MV-4-11 (cell line): Measurements from ENCODE around the gene RETREG2.

ENCODE experiments used
- DNase-seq: peaks from one replicate; lab custom pipeline; 2025; lab: John Stamatoyannopoulos, UW

RETREG2 gene

GRCh38 chr2:219177552-219178376 lies at the start of gene RETREG2:
Gene RETREG2 (plus strand): TSS chr2:219178275. CDS start chr2:219178353, 78 bp downstream.
- peak; percentile 87 for DNase-seq

- DNase-seq: peak; percentile 37
These were observed 49.7 kb upstream of the RETREG2 start for GRCh38 chr2:219128396-219128795.

DNA sequence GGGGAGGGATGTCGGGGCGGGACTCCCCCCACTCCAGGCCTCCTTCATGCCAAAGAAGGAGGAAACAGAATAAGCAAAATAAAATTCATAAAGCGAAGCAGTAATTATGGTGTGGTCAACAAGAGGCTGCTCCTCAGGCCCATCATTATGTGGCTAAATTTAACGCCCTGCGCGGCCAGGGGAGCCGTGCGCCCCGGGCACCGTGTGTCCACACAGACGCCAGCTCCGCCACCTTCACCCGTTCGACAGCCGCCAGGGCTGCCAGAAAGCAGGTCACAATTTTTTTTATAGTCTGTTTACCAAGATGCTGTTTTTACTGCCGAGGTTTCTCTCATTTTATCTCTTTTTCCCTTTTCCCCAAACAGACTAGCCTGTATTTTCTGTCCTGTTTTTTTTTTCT lies 48.5 kb upstream of the RETREG2 start:
- DNase-seq: no peak

GRCh38 chr2:219131327-219131726 lies 46.7 kb upstream of the RETREG2 start:
- no peak for DNase-seq

GRCh38 chr2:219131744-219132143 lies 46.3 kb upstream of the RETREG2 start:
- no peak for DNase-seq

DNA sequence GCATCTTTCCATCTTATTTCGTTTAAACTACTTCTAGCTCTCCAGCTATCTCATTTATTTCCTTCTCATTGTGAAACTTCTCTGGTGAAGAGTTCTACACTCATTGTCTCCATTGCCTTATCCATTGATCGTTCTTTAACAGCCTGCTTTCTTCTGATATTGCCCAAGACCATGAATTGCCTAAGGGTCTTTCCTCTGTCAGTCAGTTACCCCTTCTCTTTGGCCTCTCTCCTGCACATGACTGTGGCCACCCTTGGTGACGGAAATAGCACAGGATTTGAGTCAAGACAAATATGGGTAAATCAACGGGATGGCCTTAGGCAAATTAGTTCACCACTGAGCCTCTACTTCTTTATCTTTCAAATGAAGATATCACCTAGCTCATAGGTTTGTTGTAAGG lies 44.1 kb upstream of the RETREG2 start:
- peak; percentile 21 for DNase-seq

DNA sequence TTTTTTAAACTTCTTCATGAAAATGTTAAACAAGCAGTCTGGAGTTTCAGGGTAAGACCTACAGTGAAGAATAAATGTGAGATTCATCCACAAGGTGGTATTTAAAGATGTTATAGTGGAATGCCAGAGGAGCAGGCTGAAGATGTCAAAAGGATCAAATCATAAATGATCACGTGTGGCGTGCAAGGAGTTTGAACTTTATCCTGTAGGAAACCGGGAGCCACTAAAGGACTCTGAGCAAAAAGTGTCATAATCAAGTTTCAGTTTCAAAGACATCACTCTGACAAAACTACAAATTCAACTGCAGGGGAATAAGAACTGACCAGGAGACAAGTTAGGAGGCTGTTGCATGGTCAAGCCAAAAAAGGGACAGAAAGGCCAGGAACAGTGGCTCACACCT lies 37.4 kb upstream of the RETREG2 start:
- DNase-seq: no peak

- DNase-seq: peak; percentile 6
These were observed 35.7 kb upstream of the RETREG2 start for GRCh38 chr2:219142329-219142728.

- DNase-seq: no peak
These were observed 28.4 kb upstream of the RETREG2 start for GRCh38 chr2:219149667-219150066.

- peak; percentile 59 for DNase-seq
These were observed 22.9 kb upstream of the RETREG2 start for GRCh38 chr2:219155054-219155644.

- DNase-seq: no peak
These were observed 20.7 kb upstream of the RETREG2 start for GRCh38 chr2:219157396-219157795.

GRCh38 chr2:219158025-219158424 lies 20.1 kb upstream of the RETREG2 start:
- no peak for DNase-seq

GRCh38 chr2:219158586-219158985 lies 19.5 kb upstream of the RETREG2 start:
- DNase-seq: no peak

DNA sequence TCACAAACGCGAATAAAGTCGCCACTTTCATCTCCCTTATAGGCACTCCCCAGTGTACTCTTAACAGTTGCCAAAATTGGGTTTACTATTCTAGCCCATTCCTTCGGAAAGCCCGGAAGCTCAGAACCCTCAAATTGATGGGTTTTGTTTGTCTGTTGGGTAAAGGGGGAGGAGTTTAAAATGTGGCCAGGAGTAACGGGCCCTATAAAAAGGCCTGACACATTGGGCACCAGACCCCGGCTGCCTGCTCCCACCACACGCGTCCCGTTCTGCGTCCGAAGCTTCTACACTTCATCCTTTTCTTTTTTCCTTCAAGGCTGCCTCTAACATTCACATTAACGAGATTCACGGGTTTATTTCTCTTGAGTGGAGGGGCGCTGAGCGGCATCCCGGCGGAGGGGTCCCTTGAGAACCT lies 18.3 kb upstream of the RETREG2 start:
- DNase-seq: no peak

- peak; percentile 86 for DNase-seq
These were observed 17.7 kb upstream of the RETREG2 start, which contains the start of gene NHEJ1 for GRCh38 chr2:219160186-219161017. Gene NHEJ1 (minus strand): TSS chr2:219160815. CDS start chr2:219158362, 2,453 bp downstream.

DNA sequence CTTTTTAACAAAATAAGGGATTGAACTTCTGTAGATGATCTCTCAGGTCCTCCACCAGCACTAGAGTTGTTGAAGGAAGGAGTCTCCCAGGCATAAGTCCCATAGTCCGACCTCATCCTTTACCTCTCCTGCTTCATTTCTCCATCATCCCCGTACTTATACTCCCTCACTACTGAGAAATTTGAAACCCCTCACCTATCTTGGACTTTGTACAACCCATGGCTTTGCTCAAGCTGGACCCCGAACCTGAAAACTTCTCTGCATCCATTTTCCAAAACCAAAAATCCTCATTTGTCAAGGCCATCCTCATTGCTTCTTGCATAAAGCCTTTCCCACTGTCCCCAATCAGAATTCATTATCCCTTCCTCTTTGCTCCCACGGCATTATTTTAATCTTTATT lies 17.0 kb upstream of the RETREG2 start:
- no peak for DNase-seq

GRCh38 chr2:219163156-219163555 lies 14.9 kb upstream of the RETREG2 start:
- no peak for DNase-seq

GRCh38 chr2:219165058-219165911 lies 12.8 kb upstream of the RETREG2 start:
- no peak for DNase-seq

- DNase-seq: no peak
These were observed 10.1 kb upstream of the RETREG2 start for GRCh38 chr2:219167997-219168396.

- DNase-seq: no peak
These were observed 9.5 kb upstream of the RETREG2 start for GRCh38 chr2:219168526-219168925.

DNA sequence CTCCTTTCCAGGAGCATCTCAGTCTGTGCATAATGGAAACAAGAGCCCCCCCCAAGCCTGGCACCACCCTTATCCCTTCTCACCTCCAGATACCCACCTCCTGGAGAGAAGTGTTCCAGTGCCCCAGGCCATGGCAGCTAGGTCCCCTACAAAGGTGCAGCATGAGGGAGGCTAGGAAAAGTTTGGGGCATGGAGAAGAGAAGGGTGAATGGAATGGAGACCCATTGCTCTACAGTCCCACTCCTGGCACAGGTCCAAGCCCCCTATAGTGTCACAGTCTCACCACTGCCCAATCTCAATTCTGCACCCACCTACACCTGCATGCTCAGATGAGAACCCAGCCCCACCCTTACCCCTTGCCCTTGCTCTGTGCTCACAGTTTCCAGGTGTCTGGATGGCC lies 9.1 kb upstream of the RETREG2 start:
- no peak for DNase-seq
